Measurements from ENCODE around the gene RETREG1. TPM values are rescaled to one million over a fixed set of nuclear protein-coding genes. Genes with fewer than 3 reads are reported as not detected.

RETREG1 gene
- total and polyA plus RNA-seq, 2 donors (not counting 3 experiments of a cell fraction or from before 2014, with no cell fraction given) = 0.46 TPM; not detected in 1

- H3K79me2 ChIP-seq (ENCODE audit: control insufficient read depth, insufficient read depth, low read length) = peaks cover 22% of the 10 kb centered on the region
- no peak overlapping the region for H3K4me2 ChIP-seq (ENCODE audit: insufficient read depth, low read length)
- POLR2A ChIA-PET = no interaction called here
- H3K9me1 ChIP-seq (replicated peaks; ENCODE audit: control insufficient read depth, extremely low read depth, insufficient read depth, low read length) = no peaks in the 10 kb centered on the region
- no peaks in the 10 kb centered on the region for H3K27me3 ChIP-seq (ENCODE audit: control insufficient read depth in 2 of 2, insufficient read depth in 2 of 2, low read length in 2 of 2)
- CTCF ChIA-PET = no interaction called here
- DNase-seq (ENCODE audit: low read depth, low spot score) (no peak), FAIRE-seq (no peak)
- H4K20me1 ChIP-seq (replicated peaks; ENCODE audit: control insufficient read depth, extremely low read depth, insufficient read depth, low read length) = no peaks in the 10 kb centered on the region
- no peaks in the 10 kb centered on the region for H3K9me3 ChIP-seq (replicated peaks; ENCODE audit: control insufficient read depth, insufficient read depth, low read length)
- no peak overlapping the region for H3K27ac ChIP-seq (ENCODE audit: insufficient read depth, low read depth, low read length)
- TF ChIP-seq MAX (IDR thresholded peaks at IDR 0.05; ENCODE audit: insufficient read depth, insufficient read length) (no peak), EZH2 (IDR thresholded peaks at IDR 0.05; ENCODE audit: borderline replicate concordance, low read depth, low read length, severe bottlenecking) (no peak), JUN (IDR thresholded peaks at IDR 0.05; ENCODE audit: borderline replicate concordance, insufficient read depth, insufficient read length, low read depth) (no peak), POLR2A (IDR thresholded peaks at IDR 0.05; ENCODE audit: low read depth, low read length) (no peak), CTCF (IDR thresholded peaks at IDR 0.05; ENCODE audit: extremely low read depth in 1 of 2, insufficient read depth in 1 of 2, low read depth in 1 of 2, low read length in 2 of 2) (no peak), FOS (IDR thresholded peaks at IDR 0.05; ENCODE audit: borderline replicate concordance, insufficient read depth, low read length) (no peak), POLR2AphosphoS5 (IDR thresholded peaks at IDR 0.05; ENCODE audit: insufficient read depth, low read depth, low read length) (no peak), GATA2 (IDR thresholded peaks at IDR 0.05; ENCODE audit: insufficient read depth, insufficient read length, low read depth, low read length) (no peak), MYC (IDR thresholded peaks at IDR 0.05; ENCODE audit: low read depth, low read length) (no peak)
- dilution Hi-C loops (cut with MboI; ENCODE audit: extremely low pct_ligation_motif_present, low sequenced_read_pairs) = no loop called here
- intact Hi-C loops (cut with micrococcal nuclease) = no loop called here
- no TSS peak for BruUV-seq (replicated peaks)
- peaks cover 20 to 21% of the 10 kb centered on the region in 2 experiments for H3K36me3 ChIP-seq (ENCODE audit: control insufficient read depth in 2 of 2, extremely low read depth in 1 of 2, insufficient read depth in 2 of 2, low read length in 2 of 2)
- H2AFZ ChIP-seq (ENCODE audit: low read depth, low read length) = no peak overlapping the region
- no peak overlapping the region for H3K9ac ChIP-seq (replicated peaks; ENCODE audit: extremely low read depth, insufficient read depth, low read length)
- H3K4me1 ChIP-seq (ENCODE audit: control insufficient read depth, extremely low read depth, insufficient read depth, low read length) = peaks cover 12% of the 10 kb centered on the region
- no peak overlapping the region for H3K4me3 ChIP-seq (replicated peaks in 1 of 3; ENCODE audit: insufficient read depth in 1 of 3, low read depth in 1 of 3, low read length in 3 of 3)
Observed at GRCh38 chr5:16453609-16454008, 163.2 kb downstream of the RETREG1 start.
